Measurements from ENCODE around the gene PDZD2.

PDZD2 gene

DNA sequence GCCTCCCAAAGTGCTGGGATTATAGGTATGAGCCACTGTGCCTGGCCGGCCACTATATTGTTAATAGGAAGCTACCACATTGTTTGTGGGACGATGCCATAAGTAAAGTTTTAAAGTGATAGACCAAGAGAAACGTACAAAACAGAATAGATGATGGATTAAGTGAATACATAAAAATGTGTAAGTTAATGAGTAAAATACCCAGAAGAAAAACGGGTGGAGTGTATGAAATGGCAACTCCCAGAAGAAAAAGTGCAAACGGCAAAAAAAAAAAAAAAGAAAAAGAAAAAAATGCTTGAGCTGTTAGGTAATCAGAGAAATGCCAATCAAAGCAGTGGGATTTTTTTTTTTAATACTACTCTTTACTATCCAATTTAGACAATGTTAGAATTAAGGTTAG, 246.0 kb downstream of the PDZD2 start:
- Mint-ChIP-seq H3K4me3 (no peak overlapping the region), H3K36me3 (ENCODE audit: low read depth) (no peaks in the 10 kb centered on the region), H3K4me1 (no peaks in the 10 kb centered on the region), H3K27me3 (no peaks in the 10 kb centered on the region), H3K9me3 (no peaks in the 10 kb centered on the region), H3K27ac (no peak overlapping the region)
- DNase-seq, result no peak
- ATAC-seq, result no peak

DNA sequence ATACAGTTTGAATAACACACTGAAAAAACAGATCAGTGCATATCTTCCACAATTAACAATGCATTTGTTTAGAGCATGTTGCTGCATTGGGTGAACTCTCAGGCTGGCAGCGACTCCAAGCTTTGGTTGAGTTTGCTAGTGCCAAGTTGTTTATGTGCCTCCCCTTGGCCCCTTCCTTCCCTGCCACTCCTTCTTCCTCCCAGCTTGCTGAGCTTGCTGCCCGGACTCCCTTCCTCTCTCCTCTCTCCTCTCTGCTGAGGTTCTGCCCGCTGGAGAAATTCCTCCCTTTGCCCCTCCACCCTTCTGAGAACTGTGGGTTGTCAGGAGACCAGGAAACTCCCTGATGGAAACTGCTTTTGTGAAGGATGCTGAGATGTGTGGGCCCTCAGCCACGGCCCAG, 247.3 kb downstream of the PDZD2 start:
- Mint-ChIP-seq H3K9me3 (no peaks in the 10 kb centered on the region), H3K4me3 (no peak overlapping the region), H3K27ac (no peak overlapping the region), H3K27me3 (no peaks in the 10 kb centered on the region), H3K36me3 (ENCODE audit: low read depth) (no peaks in the 10 kb centered on the region), H3K4me1 (no peaks in the 10 kb centered on the region)
- ATAC-seq (no peak), DNase-seq (no peak)

DNA sequence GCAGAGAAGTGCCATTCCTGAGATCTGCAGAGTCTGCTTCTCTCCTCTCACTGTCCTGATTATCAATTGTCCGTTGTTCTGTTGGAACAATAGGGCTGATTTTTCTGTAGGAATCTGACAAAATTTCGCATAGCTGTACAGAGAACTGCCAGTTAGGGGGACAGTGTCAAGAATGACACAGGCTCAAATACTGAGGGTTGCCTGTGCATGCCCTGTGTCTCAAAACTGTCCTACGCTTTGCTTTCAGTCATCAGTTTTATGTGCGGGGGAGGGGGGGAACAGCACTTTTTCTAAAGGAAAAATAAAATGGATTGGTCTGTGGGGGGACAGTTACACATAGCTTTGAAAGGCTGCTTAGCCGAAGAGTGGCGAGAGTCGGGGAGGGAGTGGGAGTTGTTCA, 248.6 kb downstream of the PDZD2 start:
- DNase-seq, result no peak
- Mint-ChIP-seq H3K4me1 (no peaks in the 10 kb centered on the region), H3K9me3 (no peaks in the 10 kb centered on the region), H3K27ac (no peak overlapping the region), H3K27me3 (no peaks in the 10 kb centered on the region), H3K4me3 (no peak overlapping the region), H3K36me3 (ENCODE audit: low read depth) (no peaks in the 10 kb centered on the region)
- no peak for ATAC-seq

DNA sequence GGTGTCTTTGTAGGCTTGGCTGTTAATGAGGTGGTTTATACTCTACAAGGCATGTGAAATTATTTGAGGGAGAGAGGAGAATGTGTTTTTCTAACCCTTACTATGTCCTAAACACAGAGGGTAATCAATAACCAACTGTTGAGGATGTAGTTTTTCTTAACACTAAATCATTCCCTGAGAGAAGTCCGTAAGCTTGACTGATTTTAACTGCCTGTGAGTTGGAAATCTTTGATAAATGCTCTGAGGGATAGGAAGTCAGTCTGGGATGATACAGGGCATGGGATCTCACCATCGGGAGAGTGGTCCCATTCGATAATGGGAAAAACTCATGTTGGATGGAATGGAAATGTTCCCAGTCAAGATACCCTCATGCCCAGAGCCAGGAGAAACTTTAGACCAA, 249.6 kb downstream of the PDZD2 start:
- no peak for ATAC-seq
- Mint-ChIP-seq H3K4me3 (no peak overlapping the region), H3K36me3 (ENCODE audit: low read depth) (no peaks in the 10 kb centered on the region)

DNA sequence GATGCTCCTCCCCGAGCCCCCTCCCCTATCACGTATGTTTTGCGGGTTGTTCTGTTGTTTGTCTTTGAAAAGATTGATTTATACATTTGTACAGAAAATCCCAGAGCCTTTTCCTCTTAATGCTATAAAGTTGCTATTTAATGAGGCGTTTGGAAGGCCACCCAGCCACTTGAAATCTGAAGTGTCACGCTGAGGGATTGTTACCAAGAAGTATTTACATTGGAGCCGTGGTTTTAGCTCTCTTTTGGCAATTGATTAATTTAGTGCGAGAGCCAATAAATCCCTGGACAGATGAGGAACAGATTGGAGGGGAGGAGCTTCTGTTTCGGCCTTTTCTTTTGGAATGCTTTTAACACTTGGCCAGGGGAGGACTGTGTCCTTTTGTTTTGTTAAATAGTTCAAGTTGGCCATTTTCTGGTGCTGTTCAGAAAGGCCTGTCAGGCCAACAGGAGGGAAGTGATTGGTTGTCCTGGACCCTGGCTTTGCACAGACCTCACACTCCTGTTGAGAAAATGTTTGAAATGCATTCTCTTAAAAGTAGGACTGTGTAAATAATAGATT, 250.2 kb downstream of the PDZD2 start:
- H3K27ac Mint-ChIP-seq, result no peak overlapping the region

More for the DNA sequence above, 249.6 kb downstream of the PDZD2 start:
- Mint-ChIP-seq H3K27ac (no peak overlapping the region), H3K4me1 (no peaks in the 10 kb centered on the region), H3K27me3 (no peaks in the 10 kb centered on the region), H3K9me3 (no peaks in the 10 kb centered on the region)
- DNase-seq, result no peak

DNA sequence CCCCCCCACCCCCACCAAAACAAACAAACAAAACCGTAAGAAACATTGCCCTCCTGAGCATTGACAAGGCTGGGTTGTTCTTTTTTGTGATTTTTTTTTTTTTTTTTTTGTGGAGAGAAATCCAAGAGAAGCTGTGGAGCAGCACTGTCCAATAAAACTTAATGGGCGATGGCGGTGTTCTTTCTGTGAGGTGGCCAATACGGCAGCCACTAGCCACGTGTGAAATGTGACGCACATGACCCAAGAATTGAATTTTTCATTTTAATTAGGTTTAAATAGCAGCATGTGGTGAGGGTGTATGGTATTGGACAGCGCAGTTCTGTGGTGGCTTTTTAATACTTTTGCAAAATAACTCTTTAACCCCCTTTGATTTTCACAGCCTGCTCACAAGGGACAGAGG, 251.1 kb downstream of the PDZD2 start:
- Mint-ChIP-seq H3K27ac (no peak overlapping the region), H3K36me3 (ENCODE audit: low read depth) (no peaks in the 10 kb centered on the region), H3K9me3 (no peaks in the 10 kb centered on the region), H3K4me3 (no peak overlapping the region), H3K27me3 (no peaks in the 10 kb centered on the region), H3K4me1 (no peaks in the 10 kb centered on the region)
- DNase-seq (no peak), ATAC-seq (no peak)

More for the DNA sequence above, 250.2 kb downstream of the PDZD2 start:
- no peaks in the 10 kb centered on the region for H3K9me3 Mint-ChIP-seq
- DNase-seq (no peak), ATAC-seq (no peak)
- no peaks in the 10 kb centered on the region for H3K36me3 Mint-ChIP-seq (ENCODE audit: low read depth)
- H3K27me3 Mint-ChIP-seq, result no peaks in the 10 kb centered on the region
- no peaks in the 10 kb centered on the region for H3K4me1 Mint-ChIP-seq
- H3K4me3 Mint-ChIP-seq, result no peak overlapping the region

DNA sequence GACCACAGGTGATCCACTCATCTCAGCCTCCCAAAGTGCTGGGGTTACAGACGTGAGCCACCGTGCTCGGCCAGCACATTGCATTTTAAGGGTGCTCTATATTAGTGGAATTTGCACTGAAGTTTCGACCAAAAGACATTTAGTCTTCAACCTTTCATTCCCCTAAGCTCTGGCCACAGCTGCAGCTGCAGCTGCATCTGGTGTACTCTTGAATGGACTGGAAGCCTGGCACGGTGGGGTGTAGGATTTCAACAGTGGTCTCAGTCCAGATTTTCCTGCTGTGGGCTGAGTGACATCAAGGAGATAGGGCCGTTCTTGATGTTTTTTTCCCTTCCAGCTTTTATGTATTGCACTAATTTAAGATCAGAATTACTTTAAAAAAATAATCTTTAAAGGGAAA, 255.2 kb downstream of the PDZD2 start:
- no peak for ATAC-seq
- H3K36me3 Mint-ChIP-seq (ENCODE audit: low read depth), result no peaks in the 10 kb centered on the region
- H3K9me3 Mint-ChIP-seq, result no peaks in the 10 kb centered on the region
- no peaks in the 10 kb centered on the region for H3K27me3 Mint-ChIP-seq
- no peak for DNase-seq
- H3K27ac Mint-ChIP-seq, result no peak overlapping the region
- no peaks in the 10 kb centered on the region for H3K4me1 Mint-ChIP-seq
- no peak overlapping the region for H3K4me3 Mint-ChIP-seq

DNA sequence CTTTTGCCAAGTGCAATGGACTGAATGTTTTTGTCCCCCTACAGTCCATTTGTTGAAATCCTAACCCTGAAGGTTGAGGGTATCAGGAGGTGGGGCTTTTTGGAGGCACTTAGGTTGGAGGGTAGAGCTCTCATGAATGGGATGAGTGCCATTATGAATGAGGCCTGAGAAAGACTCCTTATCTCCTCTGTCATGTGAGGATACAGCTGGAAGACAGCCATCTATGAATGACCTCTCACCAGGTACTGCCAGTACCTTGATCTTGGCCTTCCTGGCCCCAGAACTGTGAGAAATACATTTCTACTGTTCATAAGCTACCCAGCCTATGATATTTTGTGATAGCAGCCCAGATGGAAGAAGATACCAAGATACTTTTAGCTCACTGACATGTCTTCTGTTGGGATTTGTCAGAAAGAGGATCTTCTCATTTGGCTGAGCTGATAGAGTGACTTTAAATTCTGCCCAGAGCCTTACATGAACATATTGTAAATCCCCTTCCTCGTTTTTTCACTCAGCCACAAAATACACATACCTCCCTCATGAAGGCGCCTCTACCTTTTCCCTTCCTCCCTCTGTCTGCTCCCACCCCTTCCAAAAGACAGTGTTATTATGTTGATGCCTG, 256.4 kb downstream of the PDZD2 start:
- DNase-seq, result no peak
- Mint-ChIP-seq H3K27me3 (no peaks in the 10 kb centered on the region), H3K9me3 (no peaks in the 10 kb centered on the region), H3K36me3 (ENCODE audit: low read depth) (no peaks in the 10 kb centered on the region), H3K4me1 (no peaks in the 10 kb centered on the region), H3K27ac (no peak overlapping the region), H3K4me3 (no peak overlapping the region)
- no peak for ATAC-seq

DNA sequence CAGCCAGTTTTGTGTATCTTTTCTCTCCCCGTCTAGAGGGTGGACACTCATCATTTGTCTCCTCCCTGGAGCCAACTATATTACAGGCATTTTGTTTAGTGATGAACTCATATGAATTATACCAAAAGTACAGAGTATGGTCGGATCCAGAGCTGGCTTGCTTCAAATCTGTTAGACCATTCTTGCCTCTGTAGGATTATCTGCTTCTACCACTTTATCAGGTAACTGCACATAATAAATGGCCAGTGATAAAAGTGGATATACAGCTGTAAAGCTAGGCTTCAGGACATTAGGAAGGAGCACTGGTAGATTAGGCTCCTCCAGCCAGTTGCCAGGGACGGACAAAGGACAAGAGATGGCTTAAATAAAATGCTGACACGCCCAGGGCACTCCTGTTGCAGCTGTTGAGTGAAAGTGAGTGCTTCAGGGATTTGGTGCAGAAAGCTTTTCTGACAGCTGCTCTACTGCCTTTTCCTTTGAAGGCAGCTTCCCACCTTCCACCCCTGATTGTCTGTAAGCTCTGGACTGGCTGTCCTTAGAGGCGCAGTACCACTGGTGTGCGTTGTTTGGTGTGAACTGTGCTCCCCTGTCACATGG, 259.2 kb downstream of the PDZD2 start:
- Mint-ChIP-seq H3K4me1 (no peaks in the 10 kb centered on the region), H3K9me3 (no peaks in the 10 kb centered on the region), H3K27ac (no peak overlapping the region), H3K27me3 (no peaks in the 10 kb centered on the region), H3K36me3 (ENCODE audit: low read depth) (no peaks in the 10 kb centered on the region), H3K4me3 (no peak overlapping the region)
- DNase-seq (no peak), ATAC-seq (no peak)

DNA sequence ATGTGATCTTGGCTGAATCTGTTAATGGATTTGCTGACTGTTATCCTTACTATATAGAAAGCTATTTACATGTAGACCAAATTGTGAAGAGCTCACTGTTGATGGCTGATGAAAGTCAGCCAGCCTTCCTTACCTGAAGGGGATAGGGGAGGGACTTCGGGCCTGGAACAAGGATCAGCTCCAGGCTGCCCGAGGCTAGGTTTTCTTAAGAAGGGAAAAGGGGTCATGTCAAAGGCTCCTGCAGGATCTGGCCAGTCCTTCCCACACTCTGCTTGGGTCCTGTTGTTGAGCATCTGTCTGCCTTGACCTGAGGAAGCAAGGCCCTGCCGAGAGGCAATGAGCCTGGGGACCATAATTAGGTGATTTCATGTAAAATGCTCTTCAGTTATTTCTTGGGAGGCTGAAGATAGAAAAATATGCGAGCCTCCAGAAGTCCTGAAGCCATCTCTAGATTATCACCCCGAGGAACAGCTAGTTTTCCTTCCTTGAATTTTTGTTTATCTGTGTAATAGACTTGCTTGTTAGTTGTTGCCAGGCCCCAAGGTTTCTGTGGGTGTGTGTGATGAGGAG, 261.4 kb downstream of the PDZD2 start:
- ATAC-seq (no peak), DNase-seq (no peak)
- H3K27ac Mint-ChIP-seq, result no peak overlapping the region
- H3K4me3 Mint-ChIP-seq, result no peak overlapping the region
- no peaks in the 10 kb centered on the region for H3K27me3 Mint-ChIP-seq
- no peaks in the 10 kb centered on the region for H3K36me3 Mint-ChIP-seq (ENCODE audit: low read depth)
- no peaks in the 10 kb centered on the region for H3K4me1 Mint-ChIP-seq
- H3K9me3 Mint-ChIP-seq, result no peaks in the 10 kb centered on the region

DNA sequence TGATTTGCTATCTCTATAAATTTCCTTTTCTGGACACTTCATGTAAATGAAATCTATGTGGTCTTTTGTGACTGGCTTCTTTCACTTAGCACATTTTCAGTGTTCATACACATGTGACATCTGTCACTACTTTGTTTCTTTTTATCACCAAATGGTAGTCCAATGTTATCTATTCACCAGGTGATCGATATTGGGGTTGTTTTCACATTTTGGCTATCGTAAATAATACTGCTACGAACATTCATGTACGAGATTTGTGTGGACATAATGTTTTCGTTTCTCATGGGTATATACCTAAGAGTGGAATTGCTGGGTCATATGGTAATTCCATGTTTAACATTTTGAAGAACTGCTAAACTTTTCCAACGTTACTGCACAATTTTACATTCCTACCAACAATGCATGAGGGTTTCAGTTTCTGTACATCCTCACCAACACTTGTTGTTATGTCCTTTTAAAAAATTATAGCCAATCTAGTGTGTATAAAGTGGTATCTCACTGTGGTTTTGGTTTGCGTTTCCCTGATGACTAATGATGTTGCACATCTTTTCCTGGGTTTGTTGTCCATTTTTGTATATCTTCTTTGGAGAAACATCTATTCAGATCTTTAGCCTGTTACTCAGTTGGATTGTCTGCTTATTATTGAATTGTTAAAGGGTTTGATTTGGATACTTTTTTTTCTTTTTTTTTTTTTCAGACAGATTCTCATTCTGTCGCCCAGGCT, 263.0 kb downstream of the PDZD2 start:
- DNase-seq, result no peak
- no peak overlapping the region for H3K27ac Mint-ChIP-seq
- no peaks in the 10 kb centered on the region for H3K36me3 Mint-ChIP-seq (ENCODE audit: low read depth)
- no peaks in the 10 kb centered on the region for H3K9me3 Mint-ChIP-seq
- ATAC-seq, result peak; percentile 33
- no peaks in the 10 kb centered on the region for H3K4me1 Mint-ChIP-seq
- no peak overlapping the region for H3K4me3 Mint-ChIP-seq
- no peaks in the 10 kb centered on the region for H3K27me3 Mint-ChIP-seq

DNA sequence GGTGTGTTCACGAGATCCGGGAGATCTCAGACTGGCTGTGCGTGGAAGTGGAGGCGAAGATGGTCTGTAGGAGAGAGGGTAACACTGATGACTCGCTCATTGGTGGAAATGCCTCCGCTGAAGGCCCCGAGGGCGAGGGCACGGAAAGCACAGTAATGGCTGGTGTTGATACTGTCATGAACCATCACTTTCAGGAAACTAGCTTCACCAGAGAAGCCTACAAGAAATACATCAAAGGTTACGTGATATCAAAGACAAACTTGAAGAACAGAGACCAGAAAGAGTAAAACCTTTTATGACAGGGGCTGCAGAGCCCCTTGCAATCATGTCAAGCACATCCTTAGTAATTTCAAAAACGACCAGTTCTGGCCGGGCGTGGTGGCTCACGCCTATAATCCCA, 269.5 kb downstream of the PDZD2 start:
- no peak for ATAC-seq
- DNase-seq, result no peak
- Mint-ChIP-seq H3K9me3 (no peaks in the 10 kb centered on the region), H3K27ac (no peak overlapping the region), H3K4me1 (no peaks in the 10 kb centered on the region), H3K36me3 (ENCODE audit: low read depth) (no peaks in the 10 kb centered on the region), H3K4me3 (no peak overlapping the region), H3K27me3 (no peaks in the 10 kb centered on the region)

DNA sequence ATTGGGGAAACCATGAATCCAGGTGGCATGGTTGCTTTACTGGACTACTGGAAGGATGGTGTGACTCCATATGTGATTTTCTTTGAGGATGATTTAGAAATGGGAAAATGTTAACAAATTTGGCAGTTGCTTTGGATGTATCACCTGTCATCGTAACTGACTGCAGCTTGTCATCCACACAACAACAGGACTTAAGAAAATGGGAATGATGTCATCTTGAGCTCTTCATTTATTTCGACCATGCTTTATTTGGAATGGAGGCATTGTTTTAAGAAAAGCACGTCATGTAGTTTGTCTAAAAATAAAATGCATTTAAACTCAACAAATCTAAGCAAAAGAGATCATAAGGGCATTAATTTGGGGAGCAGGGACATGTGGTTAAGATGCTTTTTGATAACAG, 270.1 kb downstream of the PDZD2 start:
- H3K27me3 Mint-ChIP-seq, result no peaks in the 10 kb centered on the region
- H3K36me3 Mint-ChIP-seq (ENCODE audit: low read depth), result no peaks in the 10 kb centered on the region
- ATAC-seq, result no peak
- H3K9me3 Mint-ChIP-seq, result no peaks in the 10 kb centered on the region
- H3K4me3 Mint-ChIP-seq, result no peak overlapping the region
- no peaks in the 10 kb centered on the region for H3K4me1 Mint-ChIP-seq
- H3K27ac Mint-ChIP-seq, result no peak overlapping the region
- no peak for DNase-seq

DNA sequence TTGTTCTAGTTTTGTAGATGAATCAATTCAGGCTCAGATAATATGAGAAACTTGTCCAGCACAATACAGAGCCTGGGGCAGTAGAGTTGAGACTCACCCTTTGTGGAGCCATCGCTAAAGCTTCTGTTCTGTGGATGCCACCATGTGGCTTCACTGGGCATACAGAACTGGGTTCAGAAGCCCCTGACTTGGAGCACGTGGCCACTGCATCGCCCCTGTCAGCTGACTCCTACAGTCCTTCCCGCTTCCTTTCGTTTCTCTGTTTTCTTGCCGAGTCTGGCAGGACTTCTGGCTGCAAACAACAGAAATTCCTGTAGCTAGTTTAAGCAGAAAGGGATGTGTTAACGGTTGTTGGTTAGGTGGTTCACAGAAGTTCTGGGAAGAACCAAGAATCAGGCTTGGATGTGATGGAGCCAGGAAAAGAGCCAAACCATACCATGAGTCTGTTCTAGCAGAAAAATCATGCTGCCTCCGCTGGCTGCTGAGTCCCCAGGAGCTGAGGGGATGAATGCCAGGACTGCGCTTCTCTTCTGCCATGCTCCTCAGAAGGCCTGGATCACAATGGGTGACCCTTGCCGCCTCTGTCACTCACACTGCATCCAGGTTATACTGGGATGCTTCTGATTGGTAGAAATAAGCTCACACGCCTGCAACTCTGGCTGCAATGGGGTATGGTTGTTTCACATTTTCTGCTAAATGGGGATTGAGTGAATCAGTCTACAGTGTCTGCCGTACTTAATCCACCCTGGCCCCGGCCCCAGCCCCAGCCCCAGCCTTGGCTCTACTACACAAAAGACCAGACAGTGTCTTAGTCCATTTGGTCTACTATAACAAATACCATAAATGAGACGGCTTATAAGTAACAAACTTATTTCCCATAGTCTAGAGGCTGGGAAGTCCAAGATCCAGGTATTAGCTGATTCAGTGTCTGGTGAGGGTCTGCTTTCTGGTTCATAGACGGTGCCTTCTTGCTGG, 272.6 kb downstream of the PDZD2 start:
- DNase-seq, result no peak
- Mint-ChIP-seq H3K36me3 (ENCODE audit: low read depth) (no peaks in the 10 kb centered on the region), H3K4me1 (no peaks in the 10 kb centered on the region), H3K27me3 (no peaks in the 10 kb centered on the region), H3K9me3 (no peaks in the 10 kb centered on the region), H3K4me3 (no peak overlapping the region), H3K27ac (no peak overlapping the region)
- no peak for ATAC-seq
